Peyer's patch (tissue), 4 donors: ENCODE measurements around the gene BTBD7. TPM values are rescaled to one million over a fixed set of nuclear protein-coding genes. Genes with fewer than 3 reads are reported as not detected.

Experiments
- DNase-seq, 3 donors: peaks; one replicate each; pipeline ENCODE4 v3.0.0-alpha.2; 2017 to 2019
- H3K27ac ChIP-seq, 4 donors: fragments of 200-600 bp; sonication (generic); one replicate each; pipeline ENCODE4 v1.5.1; 2016 to 2019
- H3K27me3 ChIP-seq, 2 donors: fragments of 200-600 bp; sonication (generic); one replicate each; pipeline ENCODE4 v1.5.1; 2019
- H3K36me3 ChIP-seq, 3 donors: fragments of 200-600 bp; sonication (generic); one replicate each; pipeline ENCODE4 v1.5.1; 2016 to 2019
- H3K4me1 ChIP-seq, 4 donors: fragments of 200-600 bp; sonication (generic); one replicate each; pipeline ENCODE4 v1.5.1; 2016 to 2019
- H3K4me3 ChIP-seq, 4 donors: fragments of 200-600 bp; sonication (generic); 1 replicate in 3 of 4; 2 replicates in 1 of 4; pipeline ENCODE4 v1.5.1; 2016 to 2019; ENCODE audit warnings: mild to moderate bottlenecking in 1 of 4
- H3K9me3 ChIP-seq, 4 donors: fragments of 200-600 bp; sonication (generic); one replicate each; pipeline ENCODE4 v1.5.1; 2016 to 2019; ENCODE audit warnings: mild to moderate bottlenecking in 1 of 4
- POLR2A ChIP-seq, 2 donors: fragments of 450-650 bp; IDR thresholded peaks; one replicate each; pipeline ENCODE4 v1.5.1; 2017; ENCODE audit warnings: antibody characterized with exemption in 2 of 2, mild to moderate bottlenecking in 2 of 2, moderate library complexity in 2 of 2
- total RNA-seq, 4 donors: library from RNA; depleted of rRNA; stranded (reverse); fragments of >200 nt; gene quantifications; one replicate each; pipeline ENCODE4 v1.1.0, GENCODE V29; 2016
- TF ChIP-seq, protein P1 (sequence below), 6 experiments: fragments of 450-650 bp in 4 of 6; fragments of 200-600 bp in 2 of 6; sonication (generic) in 1 of 6; IDR thresholded peaks; one replicate each; pipeline ENCODE4 v1.5.1; 2017 to 2019; ENCODE audit warnings: antibody characterized with exemption in 6 of 6, mild to moderate bottlenecking in 3 of 6, moderate library complexity in 1 of 6

Gene BTBD7
- total RNA-seq, 4 donors from 2014 or later = 28.1 to 38.1 (median 32.2) TPM

DNA sequence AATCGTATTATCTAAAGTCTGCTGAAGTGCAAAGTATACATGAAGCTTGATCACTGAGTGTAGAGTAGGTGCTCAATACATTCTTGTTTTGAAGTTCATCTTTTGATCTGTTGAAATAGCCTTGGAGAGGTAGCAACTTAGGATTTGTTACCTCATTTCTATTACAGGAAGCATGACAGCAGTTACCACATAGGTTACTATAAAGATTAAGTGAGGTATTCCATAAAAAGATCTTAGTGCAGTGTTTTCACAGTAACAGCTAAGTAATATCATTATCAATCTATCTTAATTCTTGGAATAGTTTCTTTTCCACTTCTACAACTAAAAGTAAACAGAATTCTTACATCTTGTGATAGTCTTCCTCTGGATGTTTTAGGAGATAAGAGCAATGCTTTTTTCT is 50.9 kb downstream of the BTBD7 start:
- no peak for DNase-seq
- Histone ChIP-seq H3K27me3 (no peaks in the 10 kb centered on the region), H3K4me1 (no peaks in the 10 kb centered on the region), H3K27ac (no peak overlapping the region), H3K36me3 (no peaks in the 10 kb centered on the region), H3K4me3 (no peak overlapping the region), H3K9me3 (no peaks in the 10 kb centered on the region)
- TF ChIP-seq, protein P1, sequence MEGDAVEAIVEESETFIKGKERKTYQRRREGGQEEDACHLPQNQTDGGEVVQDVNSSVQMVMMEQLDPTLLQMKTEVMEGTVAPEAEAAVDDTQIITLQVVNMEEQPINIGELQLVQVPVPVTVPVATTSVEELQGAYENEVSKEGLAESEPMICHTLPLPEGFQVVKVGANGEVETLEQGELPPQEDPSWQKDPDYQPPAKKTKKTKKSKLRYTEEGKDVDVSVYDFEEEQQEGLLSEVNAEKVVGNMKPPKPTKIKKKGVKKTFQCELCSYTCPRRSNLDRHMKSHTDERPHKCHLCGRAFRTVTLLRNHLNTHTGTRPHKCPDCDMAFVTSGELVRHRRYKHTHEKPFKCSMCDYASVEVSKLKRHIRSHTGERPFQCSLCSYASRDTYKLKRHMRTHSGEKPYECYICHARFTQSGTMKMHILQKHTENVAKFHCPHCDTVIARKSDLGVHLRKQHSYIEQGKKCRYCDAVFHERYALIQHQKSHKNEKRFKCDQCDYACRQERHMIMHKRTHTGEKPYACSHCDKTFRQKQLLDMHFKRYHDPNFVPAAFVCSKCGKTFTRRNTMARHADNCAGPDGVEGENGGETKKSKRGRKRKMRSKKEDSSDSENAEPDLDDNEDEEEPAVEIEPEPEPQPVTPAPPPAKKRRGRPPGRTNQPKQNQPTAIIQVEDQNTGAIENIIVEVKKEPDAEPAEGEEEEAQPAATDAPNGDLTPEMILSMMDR (IDR thresholded peaks at IDR 0.05) = no peak
- no peak for TF ChIP-seq POLR2A (IDR thresholded peaks at IDR 0.05)

DNA sequence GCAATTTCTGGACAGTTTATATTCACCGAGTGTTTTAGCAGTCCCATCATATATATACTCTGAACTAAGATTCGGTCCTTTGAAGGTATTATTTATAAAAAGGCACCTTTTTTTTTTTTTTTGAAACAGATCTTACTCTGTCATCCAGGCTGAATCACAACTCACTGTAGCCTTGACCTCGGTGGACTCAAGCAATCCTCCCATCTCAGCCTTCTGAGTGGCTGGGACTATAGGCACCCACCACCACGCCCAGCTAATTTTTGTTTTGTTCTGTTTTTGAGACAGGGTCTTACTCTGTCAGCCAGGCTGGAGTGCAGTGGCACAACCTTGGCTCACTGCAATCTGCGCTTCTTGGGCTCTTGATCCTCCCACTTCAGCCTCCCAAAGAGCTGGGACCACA is 52.1 kb downstream of the BTBD7 start:
- H3K4me1 ChIP-seq = no peaks in the 10 kb centered on the region
- TF ChIP-seq, protein P1 (IDR thresholded peaks at IDR 0.05) = no peak
- TF ChIP-seq POLR2A (IDR thresholded peaks at IDR 0.05) = no peak
- no peak for DNase-seq

DNA sequence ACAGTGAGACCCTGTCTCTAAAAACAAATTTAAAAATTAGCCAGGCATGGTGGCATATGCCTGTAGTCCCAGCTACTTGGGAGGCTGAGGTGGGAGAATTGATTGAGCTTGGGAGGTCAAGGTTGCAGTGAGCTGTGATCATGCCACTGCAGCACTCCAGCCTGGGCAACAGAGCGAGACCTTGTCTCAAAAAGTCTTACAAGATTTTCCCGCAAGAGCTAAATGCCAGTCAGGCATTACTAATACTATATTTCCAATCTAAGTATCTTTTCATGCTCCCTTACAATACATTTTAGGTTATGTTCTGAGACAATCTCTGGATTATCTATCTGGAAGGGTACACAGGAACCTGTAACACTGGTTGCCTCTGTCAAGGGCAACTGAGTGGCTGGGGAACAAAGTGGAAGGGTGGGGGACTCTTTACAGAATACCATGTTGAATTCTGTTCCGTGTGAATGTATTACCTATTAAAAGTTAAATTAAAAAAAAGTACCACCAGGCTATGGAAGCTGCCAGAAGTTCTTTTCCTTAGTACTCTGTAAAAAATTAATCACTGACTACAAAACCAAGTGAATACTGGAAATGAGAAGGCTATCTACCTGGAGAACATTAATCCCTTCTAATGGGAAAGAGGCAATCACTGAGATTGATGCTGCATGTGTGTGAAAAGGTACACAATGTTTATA is 56.7 kb downstream of the BTBD7 start:
- no peaks in the 10 kb centered on the region for H3K4me1 ChIP-seq
- H3K9me3 ChIP-seq = no peaks in the 10 kb centered on the region
- no peaks in the 10 kb centered on the region for H3K27me3 ChIP-seq
- no peak for DNase-seq
- H3K36me3 ChIP-seq = no peaks in the 10 kb centered on the region
- no peak overlapping the region for H3K4me3 ChIP-seq
- TF ChIP-seq POLR2A (IDR thresholded peaks at IDR 0.05) = no peak
- TF ChIP-seq, protein P1 (IDR thresholded peaks at IDR 0.05) = no peak
- no peak overlapping the region for H3K27ac ChIP-seq

More for the DNA sequence above, 52.1 kb downstream of the BTBD7 start:
- Histone ChIP-seq H3K9me3 (no peaks in the 10 kb centered on the region), H3K4me3 (no peak overlapping the region), H3K27ac (no peak overlapping the region), H3K27me3 (no peaks in the 10 kb centered on the region), H3K36me3 (no peaks in the 10 kb centered on the region)

DNA sequence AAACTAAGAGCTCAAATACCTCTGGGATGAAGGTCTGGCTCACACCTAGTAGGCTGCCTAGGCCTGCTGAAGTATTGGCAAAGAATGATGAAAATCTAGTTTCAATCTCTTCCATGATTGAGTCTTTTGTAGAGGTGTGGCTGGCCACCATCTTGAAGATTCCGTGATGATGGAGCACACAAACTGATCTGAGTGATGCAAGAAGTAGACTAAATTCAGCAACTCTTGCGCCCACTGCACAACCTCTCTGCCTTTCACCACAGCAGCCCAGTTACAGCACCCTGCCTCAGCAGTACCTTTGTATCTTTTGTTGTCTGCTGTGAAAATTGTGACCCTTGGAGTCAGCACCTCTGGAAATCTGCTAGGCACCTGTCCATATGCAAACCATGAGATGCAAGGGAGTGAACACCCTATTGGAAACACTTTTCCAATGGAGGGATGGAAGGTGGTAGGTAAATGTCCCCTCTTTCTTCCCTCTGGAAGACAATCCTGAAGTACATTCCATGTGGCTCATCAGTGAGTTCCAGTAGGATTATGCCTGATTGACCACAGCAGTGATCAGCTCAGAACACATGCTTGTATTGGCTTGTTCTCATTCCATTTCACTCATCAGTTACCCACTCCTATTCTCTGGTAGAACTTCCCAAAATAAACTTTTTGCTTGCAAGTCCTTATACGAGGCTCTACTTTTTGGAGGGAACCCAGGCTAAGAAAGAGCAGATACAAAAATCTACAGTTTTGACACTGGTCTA is 58.6 kb downstream of the BTBD7 start:
- no peaks in the 10 kb centered on the region for H3K27me3 ChIP-seq
- no peak for DNase-seq
- H3K4me1 ChIP-seq = no peaks in the 10 kb centered on the region
- no peak overlapping the region for H3K4me3 ChIP-seq
- TF ChIP-seq, protein P1 (IDR thresholded peaks at IDR 0.05) = no peak
- TF ChIP-seq POLR2A (IDR thresholded peaks at IDR 0.05) = no peak
- H3K9me3 ChIP-seq = no peaks in the 10 kb centered on the region
- no peaks in the 10 kb centered on the region for H3K36me3 ChIP-seq
- H3K27ac ChIP-seq = no peak overlapping the region

DNA sequence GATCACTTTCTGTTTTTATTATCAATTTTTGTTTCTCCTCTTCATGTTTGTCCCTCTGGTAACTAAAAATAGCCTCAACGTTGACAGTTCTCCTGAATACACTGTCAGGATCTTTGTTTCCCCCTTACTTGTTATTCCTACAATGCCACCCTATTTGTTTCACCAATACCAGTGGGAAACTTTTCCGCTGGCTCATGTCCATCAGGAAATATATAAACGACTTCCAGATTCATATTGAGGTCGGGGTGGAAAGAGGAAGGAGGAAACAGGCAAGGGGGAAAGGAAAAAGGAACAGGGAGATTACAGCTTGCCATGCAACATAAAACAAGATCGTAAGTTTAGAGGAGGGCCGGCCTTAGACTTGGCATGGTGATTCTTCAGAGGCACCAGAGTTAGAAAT is 61.7 kb downstream of the BTBD7 start:
- Histone ChIP-seq H3K4me1 (no peaks in the 10 kb centered on the region), H3K27me3 (no peaks in the 10 kb centered on the region), H3K27ac (no peak overlapping the region), H3K36me3 (no peaks in the 10 kb centered on the region), H3K4me3 (no peak overlapping the region), H3K9me3 (no peaks in the 10 kb centered on the region)
- TF ChIP-seq, protein P1 (IDR thresholded peaks at IDR 0.05) = no peak
- no peak for TF ChIP-seq POLR2A (IDR thresholded peaks at IDR 0.05)
- no peak for DNase-seq
